ENCODE measurements around the gene CRADD. TPM values are rescaled to one million over a fixed set of nuclear protein-coding genes. Genes with fewer than 3 reads are reported as not detected.

CRADD gene
- total RNA-seq, 1 experiment from 2014 or later, result 7.6 TPM

DNA sequence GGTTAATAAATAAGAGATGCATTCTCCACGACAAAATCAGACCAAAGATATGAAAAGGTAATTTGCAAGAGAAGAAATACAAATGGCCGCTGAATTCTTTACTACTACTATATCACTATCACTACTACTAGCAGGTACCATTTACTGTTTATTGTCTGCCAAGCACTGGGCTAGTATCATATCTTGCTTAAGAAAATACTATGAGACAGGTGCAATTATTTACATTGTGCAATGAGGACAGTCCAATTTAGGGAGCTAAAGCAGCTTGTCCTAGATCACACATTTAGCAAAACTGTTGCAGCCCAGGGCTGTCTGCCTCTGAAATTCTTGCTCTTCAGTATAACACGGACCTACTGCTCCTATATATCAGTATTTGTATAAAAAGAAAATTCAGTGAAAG lies 52.8 kb downstream of the CRADD start:
- Mint-ChIP-seq H3K4me1 (peaks cover 15 to 16% of the 10 kb centered on the region in 2 experiments), H3K9me3 (no peaks in the 10 kb centered on the region; a peak in 2 of 5 replicates), H3K27ac (no peak overlapping the region), H3K27me3 (ENCODE audit: low read depth) (no peaks in the 10 kb centered on the region), H3K4me3 (no peak overlapping the region), H3K36me3 (ENCODE audit: insufficient read depth in 1 of 3, low read depth in 3 of 3) (peaks cover 1 to 4% (median 3%) of the 10 kb centered on the region in 3 experiments; a peak in 5 of 7 replicates)
- no peak overlapping the region for H3T11ph ChIP-seq (ENCODE audit: low read length)
- no peak overlapping the region for H2BK12ac ChIP-seq (ENCODE audit: insufficient read length, low read depth, low read length)
- H2BK5ac ChIP-seq (ENCODE audit: insufficient read length, low read length), result no peak overlapping the region
- no peaks in the 10 kb centered on the region for H3K23me2 ChIP-seq (ENCODE audit: insufficient read length, low read depth, low read length, poor library complexity, severe bottlenecking)
- no peaks in the 10 kb centered on the region for H3K79me1 ChIP-seq (ENCODE audit: insufficient read depth, low read depth, low read length, poor library complexity, severe bottlenecking)
- H3K23ac ChIP-seq (ENCODE audit: insufficient read length, low read depth, low read length), result no peak overlapping the region
- H3K18ac ChIP-seq (ENCODE audit: insufficient read length, low read depth, low read length), result no peak overlapping the region
- TF ChIP-seq, protein P1, sequence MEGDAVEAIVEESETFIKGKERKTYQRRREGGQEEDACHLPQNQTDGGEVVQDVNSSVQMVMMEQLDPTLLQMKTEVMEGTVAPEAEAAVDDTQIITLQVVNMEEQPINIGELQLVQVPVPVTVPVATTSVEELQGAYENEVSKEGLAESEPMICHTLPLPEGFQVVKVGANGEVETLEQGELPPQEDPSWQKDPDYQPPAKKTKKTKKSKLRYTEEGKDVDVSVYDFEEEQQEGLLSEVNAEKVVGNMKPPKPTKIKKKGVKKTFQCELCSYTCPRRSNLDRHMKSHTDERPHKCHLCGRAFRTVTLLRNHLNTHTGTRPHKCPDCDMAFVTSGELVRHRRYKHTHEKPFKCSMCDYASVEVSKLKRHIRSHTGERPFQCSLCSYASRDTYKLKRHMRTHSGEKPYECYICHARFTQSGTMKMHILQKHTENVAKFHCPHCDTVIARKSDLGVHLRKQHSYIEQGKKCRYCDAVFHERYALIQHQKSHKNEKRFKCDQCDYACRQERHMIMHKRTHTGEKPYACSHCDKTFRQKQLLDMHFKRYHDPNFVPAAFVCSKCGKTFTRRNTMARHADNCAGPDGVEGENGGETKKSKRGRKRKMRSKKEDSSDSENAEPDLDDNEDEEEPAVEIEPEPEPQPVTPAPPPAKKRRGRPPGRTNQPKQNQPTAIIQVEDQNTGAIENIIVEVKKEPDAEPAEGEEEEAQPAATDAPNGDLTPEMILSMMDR (conservative IDR thresholded peaks at IDR 0.05), result no peak
- no CpG with 5 or more reads among the region's 3 CpGs for WGBS (ENCODE audit: extremely low coverage, insufficient read length, low lambda C conversion rate)
- no peaks in the 10 kb centered on the region for H3K9me3 ChIP-seq (ENCODE audit: control insufficient read depth, low read depth, low read length)
- no peak overlapping the region for H3K4me2 ChIP-seq (ENCODE audit: insufficient read depth, insufficient read length, low read length)
- H2AK5ac ChIP-seq (ENCODE audit: insufficient read length, low read length), result no peak overlapping the region
- H4K20me1 ChIP-seq (ENCODE audit: control insufficient read depth, insufficient read depth, insufficient read length), result no peaks in the 10 kb centered on the region
- H3K27me3 ChIP-seq (ENCODE audit: insufficient read depth, low read length), result no peaks in the 10 kb centered on the region
- H4K8ac ChIP-seq (replicated peaks; ENCODE audit: insufficient read length, low read depth, low read length), result no peak overlapping the region
- no peak overlapping the region for H2BK15ac ChIP-seq (ENCODE audit: low read depth, low read length)
- H3K14ac ChIP-seq (ENCODE audit: insufficient read depth, low read length), result no peak overlapping the region
- H2BK20ac ChIP-seq (ENCODE audit: low read depth, low read length, poor library complexity, severe bottlenecking), result no peak overlapping the region
- H4K5ac ChIP-seq (ENCODE audit: insufficient read length, low read depth, low read length), result no peak overlapping the region
- H2BK120ac ChIP-seq (ENCODE audit: low read depth, low read length, poor library complexity, severe bottlenecking), result no peak overlapping the region
- no peak overlapping the region for H3K27ac ChIP-seq (ENCODE audit: insufficient read length, low read depth, low read length)
- H3K56ac ChIP-seq (ENCODE audit: insufficient read length, low read depth, low read length), result no peak overlapping the region
- no peak overlapping the region for H3K4ac ChIP-seq (ENCODE audit: low read depth, low read length)
- 0 out of 2 replicates have a peak, but pooled peaks cover 2% of the 10 kb centered on the region for H3K4me1 ChIP-seq (ENCODE audit: insufficient read depth, low read length)
- H2AFZ ChIP-seq (ENCODE audit: low read length), result no peak overlapping the region
- no peak overlapping the region for H3K9ac ChIP-seq (ENCODE audit: extremely low read depth, insufficient read length, low read length)
- no peak for DNase-seq
- no peak overlapping the region for H4K91ac ChIP-seq (ENCODE audit: insufficient read length, low read depth, low read length)
- H3K79me2 ChIP-seq (ENCODE audit: insufficient read depth, low read length), result no peaks in the 10 kb centered on the region

Measured in H9 (cell line).